Suprapubic skin (tissue), 4 donors: Measurements from ENCODE around the gene DNAAF8. TPM values are rescaled to one million over a fixed set of nuclear protein-coding genes. Genes with fewer than 3 reads are reported as not detected.

Source experiments
- DNase-seq, 2 donors: peaks; one replicate each; pipeline ENCODE4 v3.0.0-alpha.2; 2019; ENCODE audit warnings: low spot score in 2 of 2
- H3K27ac ChIP-seq: fragments of 200-600 bp; sonication (generic); one replicate; pipeline ENCODE4 v1.5.1; 2019
- H3K27me3 ChIP-seq: fragments of 200-600 bp; sonication (generic); one replicate; pipeline ENCODE4 v1.5.1; 2019
- H3K36me3 ChIP-seq: fragments of 200-600 bp; sonication (generic); one replicate; pipeline ENCODE4 v1.5.1; 2019
- H3K4me1 ChIP-seq: fragments of 200-600 bp; sonication (generic); one replicate; pipeline ENCODE4 v1.5.1; 2019
- H3K4me3 ChIP-seq: fragments of 200-600 bp; sonication (generic); one replicate; pipeline ENCODE4 v1.5.1; 2019; ENCODE audit warnings: mild to moderate bottlenecking
- H3K9me3 ChIP-seq: fragments of 200-600 bp; sonication (generic); one replicate; pipeline ENCODE4 v1.5.1; 2019
- EP300 ChIP-seq: sonication (generic); formaldehyde crosslinking; IDR thresholded peaks from one replicate; pipeline ENCODE4 v1.6.1; 2017; ENCODE audit warnings: antibody characterized with exemption
- POLR2A ChIP-seq, 2 donors: fragments of 450-650 bp; IDR thresholded peaks; one replicate each; pipeline ENCODE4 v1.6.1; 2017; ENCODE audit warnings: antibody characterized with exemption in 2 of 2, mild to moderate bottlenecking in 2 of 2, moderate library complexity in 2 of 2
- POLR2AphosphoS5 ChIP-seq, 3 donors: sonication (generic); formaldehyde crosslinking; IDR thresholded peaks; one replicate each; pipeline ENCODE4 v1.6.1; 2017; ENCODE audit warnings: antibody characterized with exemption in 3 of 3
- WGBS: methylation state at CpG from one replicate; pipeline ENCODE4 v1.1.5; 2018; 5-methylcytosine and 5-hydroxymethylcytosine counted together
- total RNA-seq, 4 donors: library from RNA; depleted of rRNA; stranded (reverse); fragments of >200 nt; gene quantifications; one replicate each; pipeline ENCODE4 v1.1.0, GENCODE V29; 2016
- TF ChIP-seq, protein P1 (sequence below), 2 donors: fragments of 200-600 bp in 1 of 2; fragments of 450-650 bp in 1 of 2; sonication (generic) in 1 of 2; IDR thresholded peaks; one replicate each; pipeline ENCODE4 v1.5.1; 2016 to 2019; ENCODE audit warnings: antibody characterized with exemption in 2 of 2, mild to moderate bottlenecking in 1 of 2, moderate library complexity in 1 of 2

DNAAF8 gene
- total RNA-seq, 4 donors from 2014 or later: 0.36 to 1.7 (median 1.4) TPM; not detected in 1

DNA sequence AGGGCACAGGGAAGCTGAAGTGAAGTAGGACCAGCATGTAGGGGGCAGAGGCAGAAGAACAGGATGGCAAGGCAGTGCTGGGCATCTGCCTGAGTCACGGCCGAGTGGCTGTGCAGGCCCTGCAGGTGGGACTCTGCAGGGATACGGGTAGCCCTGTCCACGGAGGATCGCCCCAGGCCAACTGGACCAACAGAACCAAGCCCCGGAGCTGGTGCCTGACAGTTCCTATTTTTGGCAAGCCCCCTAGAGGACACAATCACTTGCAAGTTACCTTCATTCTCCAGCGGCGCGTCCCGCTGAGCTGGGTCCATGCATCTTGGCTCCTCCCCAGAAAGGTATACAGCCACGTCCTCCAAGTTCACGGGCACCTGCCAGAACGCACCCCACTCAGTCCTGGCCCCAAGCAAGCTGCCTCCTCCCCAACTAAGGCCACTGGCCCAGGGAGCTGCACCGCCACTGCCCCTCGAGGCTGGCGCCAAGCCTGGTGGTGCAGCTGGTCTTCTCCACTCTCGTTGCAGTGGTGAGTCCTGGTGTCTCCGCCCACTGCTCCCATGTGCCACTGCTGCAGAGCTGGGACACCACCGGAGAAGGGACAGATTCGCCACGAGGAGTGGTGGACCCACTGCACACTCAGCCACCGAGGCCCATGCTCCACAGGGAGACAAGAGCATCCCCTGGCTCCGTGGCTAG, 26.0 kb downstream of the DNAAF8 start:
- no peak for DNase-seq
- Histone ChIP-seq H3K9me3 (no peaks in the 10 kb centered on the region), H3K27me3 (no peaks in the 10 kb centered on the region), H3K36me3 (peaks cover 90% of the 10 kb centered on the region), H3K4me1 (peaks cover 6% of the 10 kb centered on the region), H3K27ac (no peak overlapping the region), H3K4me3 (no peak overlapping the region)
- WGBS: 85% methylated on average over 15 of the region's 23 CpGs
- TF ChIP-seq EP300 (no peak), POLR2AphosphoS5 (IDR thresholded peaks at IDR 0.05) (no peak), POLR2A (IDR thresholded peaks at IDR 0.05) (no peak)
- TF ChIP-seq, protein P1, sequence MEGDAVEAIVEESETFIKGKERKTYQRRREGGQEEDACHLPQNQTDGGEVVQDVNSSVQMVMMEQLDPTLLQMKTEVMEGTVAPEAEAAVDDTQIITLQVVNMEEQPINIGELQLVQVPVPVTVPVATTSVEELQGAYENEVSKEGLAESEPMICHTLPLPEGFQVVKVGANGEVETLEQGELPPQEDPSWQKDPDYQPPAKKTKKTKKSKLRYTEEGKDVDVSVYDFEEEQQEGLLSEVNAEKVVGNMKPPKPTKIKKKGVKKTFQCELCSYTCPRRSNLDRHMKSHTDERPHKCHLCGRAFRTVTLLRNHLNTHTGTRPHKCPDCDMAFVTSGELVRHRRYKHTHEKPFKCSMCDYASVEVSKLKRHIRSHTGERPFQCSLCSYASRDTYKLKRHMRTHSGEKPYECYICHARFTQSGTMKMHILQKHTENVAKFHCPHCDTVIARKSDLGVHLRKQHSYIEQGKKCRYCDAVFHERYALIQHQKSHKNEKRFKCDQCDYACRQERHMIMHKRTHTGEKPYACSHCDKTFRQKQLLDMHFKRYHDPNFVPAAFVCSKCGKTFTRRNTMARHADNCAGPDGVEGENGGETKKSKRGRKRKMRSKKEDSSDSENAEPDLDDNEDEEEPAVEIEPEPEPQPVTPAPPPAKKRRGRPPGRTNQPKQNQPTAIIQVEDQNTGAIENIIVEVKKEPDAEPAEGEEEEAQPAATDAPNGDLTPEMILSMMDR (IDR thresholded peaks at IDR 0.05): no peak

DNA sequence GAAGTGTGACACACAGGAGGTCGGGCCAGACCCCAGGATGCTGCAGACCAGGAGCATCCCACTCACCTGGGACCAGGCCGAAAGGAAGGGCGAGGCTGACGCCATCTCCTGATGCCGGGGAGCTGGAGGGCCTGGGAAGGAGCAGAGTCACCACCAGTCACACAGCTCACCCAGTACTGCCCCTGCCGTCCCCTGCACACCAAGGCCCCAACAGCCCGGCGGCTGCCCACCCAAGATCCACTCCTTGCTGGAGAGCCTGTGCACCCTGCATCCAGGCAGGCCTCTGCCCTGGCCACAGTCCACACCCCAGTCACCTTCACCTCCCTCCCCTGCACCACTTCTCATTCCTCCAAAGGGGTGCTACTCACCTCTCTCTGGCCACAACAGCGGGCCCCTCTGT, 27.9 kb downstream of the DNAAF8 start:
- H3K27ac ChIP-seq: no peak overlapping the region
- DNase-seq: no peak
- peaks cover 73% of the 10 kb centered on the region for H3K36me3 ChIP-seq
- peaks cover 19% of the 10 kb centered on the region for H3K4me1 ChIP-seq
- no peaks in the 10 kb centered on the region for H3K27me3 ChIP-seq
- WGBS: 90% methylated on average over 2 of the region's 9 CpGs
- H3K4me3 ChIP-seq: no peak overlapping the region
- H3K9me3 ChIP-seq: no peaks in the 10 kb centered on the region
- TF ChIP-seq POLR2AphosphoS5 (IDR thresholded peaks at IDR 0.05): no peak
- no peak for TF ChIP-seq POLR2A (IDR thresholded peaks at IDR 0.05)
- TF ChIP-seq, protein P1 (IDR thresholded peaks at IDR 0.05): no peak
- no peak for TF ChIP-seq EP300

DNA sequence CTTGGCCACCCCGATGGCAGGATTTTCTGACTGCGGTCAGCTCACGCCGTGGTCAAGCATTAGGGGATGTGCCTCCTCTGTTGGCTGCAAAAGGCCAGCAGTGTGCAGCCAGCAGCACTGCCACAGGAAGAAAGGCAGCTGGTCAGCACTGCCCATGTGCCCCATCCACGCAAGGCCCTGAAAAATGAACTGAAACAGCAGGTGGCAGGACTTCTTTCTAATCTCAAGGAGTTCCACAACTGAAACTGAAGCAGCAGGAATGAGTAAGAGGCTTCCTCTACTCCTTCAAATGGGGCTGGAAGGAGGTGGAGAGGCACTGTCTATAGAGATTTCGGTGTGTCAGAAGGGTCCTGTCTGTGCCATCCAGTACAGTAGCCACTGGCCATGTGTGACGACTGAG, 29.5 kb downstream of the DNAAF8 start:
- H3K4me3 ChIP-seq: no peak overlapping the region
- 94% methylated on average over 3 of the region's 7 CpGs for WGBS
- H3K27me3 ChIP-seq: no peaks in the 10 kb centered on the region
- no peak overlapping the region for H3K27ac ChIP-seq
- TF ChIP-seq POLR2AphosphoS5 (IDR thresholded peaks at IDR 0.05): no peak
- H3K9me3 ChIP-seq: no peaks in the 10 kb centered on the region
- peaks cover 58% of the 10 kb centered on the region for H3K36me3 ChIP-seq
- H3K4me1 ChIP-seq: peaks cover 32% of the 10 kb centered on the region
- no peak for DNase-seq

DNA sequence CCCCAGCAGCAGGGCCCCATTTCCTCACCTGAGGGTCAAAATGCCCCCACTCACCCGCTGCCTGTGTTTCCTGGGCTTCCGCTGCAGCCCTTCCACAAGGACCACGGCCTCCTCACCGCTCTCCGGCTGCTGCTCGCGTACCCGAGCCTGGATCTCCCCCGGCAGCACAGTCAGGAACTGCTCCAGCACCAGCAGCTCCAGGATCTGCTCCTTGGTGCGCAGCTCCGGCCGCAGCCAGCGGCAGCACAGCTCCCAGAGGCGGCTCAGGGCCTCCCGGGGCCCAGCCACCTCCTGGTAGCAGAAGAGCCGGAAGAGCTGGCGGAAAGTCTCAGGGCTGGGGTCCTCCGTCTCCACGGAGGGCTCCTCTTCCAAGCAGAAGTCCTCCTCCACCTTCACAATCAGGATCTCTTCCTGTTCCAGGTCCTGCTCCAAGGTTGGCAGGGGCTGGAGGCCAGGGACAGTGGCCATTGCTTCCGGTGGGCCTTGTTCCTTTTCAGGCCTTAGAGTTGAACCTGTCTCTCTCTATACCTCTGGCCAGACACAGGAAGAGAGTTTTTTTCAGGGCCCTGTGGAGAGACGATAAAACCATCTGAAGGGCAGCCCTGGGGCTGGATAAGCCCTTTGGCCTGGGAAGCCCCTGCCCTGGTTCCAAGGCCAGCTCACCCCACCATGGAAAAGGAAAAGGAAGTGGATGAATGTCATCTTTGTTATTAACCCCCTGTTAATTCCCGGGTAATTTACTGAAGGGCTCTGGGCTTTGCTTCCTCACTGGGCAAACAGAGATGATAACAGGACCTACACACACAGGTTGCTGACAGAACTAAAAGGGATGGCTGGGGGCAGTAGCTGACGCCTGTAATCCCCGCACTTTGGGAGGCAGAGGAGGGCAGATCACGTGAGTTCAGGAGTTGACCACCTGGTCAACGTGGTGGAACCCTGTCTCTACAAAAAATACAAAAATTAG, 31.5 kb downstream of the DNAAF8 start:
- H3K36me3 ChIP-seq: peaks cover 38% of the 10 kb centered on the region
- H3K4me3 ChIP-seq: peak overlapping the region; percentile 92
- H3K27ac ChIP-seq: no peak overlapping the region
- H3K4me1 ChIP-seq: peaks cover 35% of the 10 kb centered on the region
- no peak for DNase-seq
- no peaks in the 10 kb centered on the region for H3K27me3 ChIP-seq
- WGBS: 38% methylated on average over 7 of the region's 26 CpGs
- no peaks in the 10 kb centered on the region for H3K9me3 ChIP-seq
- TF ChIP-seq POLR2A (IDR thresholded peaks at IDR 0.05) (no peak), POLR2AphosphoS5 (IDR thresholded peaks at IDR 0.05) (no peak), EP300 (no peak)
- TF ChIP-seq, protein P1 (IDR thresholded peaks at IDR 0.05): no peak

DNA sequence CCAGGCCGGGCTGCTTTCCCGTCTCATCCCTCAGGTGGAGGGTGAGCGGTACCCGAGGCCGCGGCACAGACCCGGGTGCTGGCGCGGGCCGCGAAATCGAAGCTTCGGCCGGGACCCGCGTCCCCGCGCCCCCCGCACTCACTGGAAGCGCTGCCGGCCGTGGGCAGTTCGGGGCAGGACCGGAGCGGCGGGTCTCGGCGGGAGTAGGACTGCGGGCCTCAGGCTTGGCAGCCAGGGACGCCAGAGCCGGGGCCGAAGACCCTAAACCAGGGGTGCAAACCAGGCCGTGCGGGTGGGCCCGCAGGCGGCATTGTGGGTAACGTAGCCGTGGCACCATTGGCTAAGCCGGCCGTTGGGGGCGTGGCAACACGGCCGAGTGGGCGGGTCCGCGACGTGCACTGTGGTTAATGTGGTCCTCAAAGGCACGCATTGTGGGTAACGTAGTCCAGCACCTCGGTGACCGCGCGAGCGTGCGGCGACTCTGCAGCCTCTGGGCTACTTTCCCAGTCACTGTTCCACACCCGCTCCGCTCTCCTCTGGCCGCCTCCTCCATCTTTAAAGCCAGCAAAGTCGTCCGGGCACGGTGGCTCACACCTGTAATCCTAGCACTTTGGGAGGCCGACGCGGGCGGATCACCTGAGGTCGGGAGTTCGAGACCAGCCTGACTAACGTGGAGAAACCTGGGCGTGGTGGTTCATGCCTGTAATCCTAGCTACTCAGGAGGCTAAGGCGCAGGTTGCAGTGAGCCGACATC, 32.7 kb downstream of the DNAAF8 start, which contains the start of gene ZNF500:
Gene ZNF500, minus strand, starts transcription at position 288 of the 754 bp plus-strand sequence. CDS start 1,184 bp downstream, outside the sequence.
- Histone ChIP-seq H3K27ac (peak within 1 kb of the TSS; percentile 89), H3K4me1 (peaks cover 35% of the 10 kb centered on the region), H3K27me3 (no peaks in the 10 kb centered on the region), H3K4me3 (peak within 1 kb of the TSS; percentile 92), H3K36me3 (peaks cover 25% of the 10 kb centered on the region), H3K9me3 (no peaks in the 10 kb centered on the region)
- TF ChIP-seq EP300 (no peak), POLR2AphosphoS5 (IDR thresholded peaks at IDR 0.05) (peak in 2 of 3 donors; percentile 6 to 29), POLR2A (IDR thresholded peaks at IDR 0.05) (peak in 1 of 2 donors; percentile 16)
- 6% methylated on average over 36 of the region's 72 CpGs for WGBS
- peak; percentile 99 for DNase-seq
